RWPE2 (cell line): ENCODE results near the gene CRISPLD2.

Experiments used
- ATAC-seq: fragments of 200-7000 bp; cut with Tn5 transposase; 3 replicates; pipeline ENCODE4 v1.9.1; 2021; ENCODE audit warnings: low read depth
- DNase-seq: peaks from one replicate; pipeline ENCODE4 v3.0.0-alpha.2; 2020; ENCODE audit warnings: low spot score
- H3K27ac ChIP-seq: fragments of 450-650 bp; 2 replicates; pipeline ENCODE4 v1.5.1; 2017; ENCODE audit warnings: mild to moderate bottlenecking; ENCODE audit not compliant: poor library complexity, severe bottlenecking
- H3K27me3 ChIP-seq: fragments of 250-450 bp; sonication (Bioruptor Pico); 2 replicates; pipeline ENCODE4 v1.5.1; 2021; ENCODE audit warnings: mild to moderate bottlenecking, moderate library complexity; ENCODE audit not compliant: insufficient read depth, poor library complexity, severe bottlenecking
- H3K36me3 ChIP-seq: fragments of 250-450 bp; sonication (Bioruptor Pico); 2 replicates; pipeline ENCODE4 v1.5.1; 2020; ENCODE audit warnings: low read depth, mild to moderate bottlenecking, moderate library complexity
- H3K4me1 ChIP-seq: fragments of 250-450 bp; sonication (Bioruptor Pico); 2 replicates; pipeline ENCODE4 v1.5.1; 2021; ENCODE audit warnings: mild to moderate bottlenecking, moderate library complexity; ENCODE audit not compliant: insufficient read depth, poor library complexity, severe bottlenecking
- H3K4me3 ChIP-seq: fragments of 250-450 bp; sonication (Bioruptor Pico); 2 replicates; pipeline ENCODE4 v1.5.1; 2021; ENCODE audit warnings: mild to moderate bottlenecking, moderate library complexity; ENCODE audit not compliant: severe bottlenecking
- H3K9me3 ChIP-seq: fragments of 250-450 bp; sonication (Bioruptor Pico); 2 replicates; pipeline ENCODE4 v1.5.1; 2021; ENCODE audit warnings: mild to moderate bottlenecking, moderate library complexity; ENCODE audit not compliant: severe bottlenecking
- CTCF ChIP-seq: fragments of 450-650 bp; IDR thresholded peaks from one replicate; pipeline ENCODE4 v1.5.1; 2017; ENCODE audit warnings: mild to moderate bottlenecking, moderate library complexity; ENCODE audit not compliant: poor library complexity, severe bottlenecking

Gene CRISPLD2

GRCh38 chr16:84892097-84892496 lies 72.3 kb downstream of the CRISPLD2 start:
- DNase-seq (no peak), ATAC-seq (no peak)
- Histone ChIP-seq H3K36me3 (no peaks in the 10 kb centered on the region), H3K4me3 (no peak overlapping the region), H3K4me1 (no peaks in the 10 kb centered on the region), H3K27ac (no peak overlapping the region), H3K9me3 (no peaks in the 10 kb centered on the region), H3K27me3 (no peaks in the 10 kb centered on the region)
- no peak for TF ChIP-seq CTCF

GRCh38 chr16:84893467-84893848 lies 73.7 kb downstream of the CRISPLD2 start:
- Histone ChIP-seq H3K4me1 (peaks cover 8% of the 10 kb centered on the region), H3K4me3 (no peak overlapping the region), H3K27ac (no peak overlapping the region), H3K36me3 (no peaks in the 10 kb centered on the region), H3K27me3 (no peaks in the 10 kb centered on the region), H3K9me3 (no peaks in the 10 kb centered on the region)
- no peak for DNase-seq
- TF ChIP-seq CTCF: no peak
- no peak for ATAC-seq

- H3K27ac ChIP-seq: no peak overlapping the region
- no peak for TF ChIP-seq CTCF
- no peaks in the 10 kb centered on the region for H3K9me3 ChIP-seq
- H3K4me1 ChIP-seq: peaks cover 9% of the 10 kb centered on the region
- no peak for DNase-seq
- H3K4me3 ChIP-seq: no peak overlapping the region
- ATAC-seq: no peak
- no peaks in the 10 kb centered on the region for H3K27me3 ChIP-seq
- no peaks in the 10 kb centered on the region for H3K36me3 ChIP-seq
These were observed 74.2 kb downstream of the CRISPLD2 start for GRCh38 chr16:84893849-84894599.

GRCh38 chr16:84895016-84895415 lies 75.2 kb downstream of the CRISPLD2 start:
- ATAC-seq: no peak
- TF ChIP-seq CTCF: no peak
- Histone ChIP-seq H3K36me3 (no peaks in the 10 kb centered on the region), H3K27ac (no peak overlapping the region), H3K27me3 (no peaks in the 10 kb centered on the region), H3K4me1 (peaks cover 18% of the 10 kb centered on the region), H3K4me3 (no peak overlapping the region), H3K9me3 (no peaks in the 10 kb centered on the region)
- DNase-seq: no peak

GRCh38 chr16:84896847-84897246 lies 77.1 kb downstream of the CRISPLD2 start:
- Histone ChIP-seq H3K27me3 (no peaks in the 10 kb centered on the region), H3K9me3 (no peaks in the 10 kb centered on the region), H3K36me3 (no peaks in the 10 kb centered on the region), H3K4me1 (peaks cover 18% of the 10 kb centered on the region), H3K27ac (no peak overlapping the region), H3K4me3 (no peak overlapping the region)
- DNase-seq: no peak
- no peak for ATAC-seq
- TF ChIP-seq CTCF: no peak
